Heart left ventricle (tissue), 16 donors: ENCODE measurements around the gene TMX2. TPM values are rescaled to one million over a fixed set of nuclear protein-coding genes. Genes with fewer than 3 reads are reported as not detected.
"Not testable (repeated sequence)": the region's sequence is repeated elsewhere in the genome, so short reads cannot be mapped to it uniquely, and the experiment has no call there.

Experiments
- ATAC-seq, 4 donors: fragments of 200-7000 bp; cut with Tn5 transposase; one replicate each; pipeline ENCODE4 v1.9.1; 2020 to 2022; ENCODE audit warnings: moderate library complexity in 4 of 4, mild to moderate bottlenecking in 3 of 4, moderate number of reproducible peaks in 1 of 4
- DNase-seq, 5 donors: peaks; one replicate each; pipeline ENCODE4 v3.0.0-alpha.2; 2020
- H3K27ac ChIP-seq, 12 donors: fragments of 200-600 bp; sonication (generic) in 4 of 12; one replicate each; pipeline versions ENCODE4 v1.5.0 to v1.8.0; 2016 to 2022; ENCODE audit warnings: mild to moderate bottlenecking in 2 of 12
- H3K27me3 ChIP-seq, 9 donors: fragments of 200-600 bp; sonication (generic) in 2 of 9; one replicate each; pipeline versions ENCODE4 v1.5.1 to v1.8.0; 2016 to 2022; ENCODE audit warnings: mild to moderate bottlenecking in 3 of 9
- H3K36me3 ChIP-seq, 9 donors: fragments of 200-600 bp; sonication (generic) in 2 of 9; one replicate each; pipeline versions ENCODE4 v1.5.0 to v1.8.0; 2018 to 2022; ENCODE audit warnings: mild to moderate bottlenecking in 2 of 9
- H3K4me1 ChIP-seq, 12 donors: fragments of 200-600 bp; sonication (generic) in 4 of 12; one replicate each; pipeline versions ENCODE4 v1.5.0 to v1.8.0; 2016 to 2022; ENCODE audit warnings: mild to moderate bottlenecking in 3 of 12
- H3K4me3 ChIP-seq, 12 donors: fragments of 200-600 bp; sonication (generic) in 4 of 12; one replicate each; pipeline versions ENCODE4 v1.5.0 to v1.8.0; 2017 to 2022; ENCODE audit warnings: mild to moderate bottlenecking in 9 of 12, moderate library complexity in 4 of 12
- H3K9me3 ChIP-seq, 12 donors: fragments of 200-600 bp; sonication (generic) in 4 of 12; one replicate each; pipeline versions ENCODE4 v1.5.0 to v1.8.0; 2016 to 2022; ENCODE audit warnings: mild to moderate bottlenecking in 1 of 12
- CTCF ChIP-seq, 12 donors: fragments of 200-600 bp; sonication (generic) in 4 of 12; IDR thresholded peaks; one replicate each; pipeline versions ENCODE4 v1.5.0 to v1.8.0; 2018 to 2022; ENCODE audit warnings: antibody characterized with exemption in 12 of 12, mild to moderate bottlenecking in 5 of 12
- POLR2A ChIP-seq, 2 donors: fragments of 450-650 bp; IDR thresholded peaks; one replicate each; pipeline ENCODE4 v1.6.1; 2017; ENCODE audit warnings: antibody characterized with exemption in 2 of 2, mild to moderate bottlenecking in 2 of 2, moderate library complexity in 2 of 2
- WGBS, 4 donors: extraction: QIAGEN DNeasy Blood & Tissue Kit in 2 of 4; methylation state at CpG; one replicate each; pipeline versions ENCODE4 v1.1.5 to v1.1.7; 2013 to 2018; 5-methylcytosine and 5-hydroxymethylcytosine counted together
- intact Hi-C, 10 donors: fragments of 100-400 bp; cut with DNase I; formaldehyde crosslinking; loops; one replicate each; pipeline versions ENCODE4 v1.11.1 to v1.14.2; 2022
- polyA plus RNA-seq, 2 donors: library from polyadenylated mRNA; stranded (reverse); fragments of 200-250 nt; gene quantifications; one replicate each; pipeline ENCODE4 v1.2.3, GENCODE V29; 2013
- total RNA-seq, 9 donors: library from RNA; depleted of rRNA in 2 of 9; stranded (reverse); fragments of >200 nt in 2 of 9; fragmentation: NEBNext Ultra II Directional in 3 of 9; extraction: Animal tissue kit (Norgen Biotek cat#: 25700) in 3 of 9; gene quantifications; one replicate each; pipeline versions ENCODE4 v1.1.0 to v1.2.4, GENCODE V29; 2016 to 2023
- donor health status: ischemic (EF 13 %, LVEDD 7.1; RV severe dilation, severe dysfunction).
- donor health status: healthy with polysubstance abuse.
- donor health status: DM: no; HTN: yes; CAD: no.
- donor health status: DM: no; HTN: no; CAD: no.
- donor health status: ischemic (EF 25% LVEDD 6.9; RV normal size, moderate dysfunction).
- donor health status: ischemic (EF 25% LVEDD 5.7; RV mildly dilated, moderate dysfunction).
- donor health status: healthy.
- donor health status: DM: yes; HTN: yes; CAD: no.
- donor health status: ischemic (EF 35%, LVEDD 5.7; RV mildly dilated, moderate dysfunction).
- donor health status: nonischemic (EF 11% LVEDD 7.7; RV severe dilation, severe dysfunction).
- donor health status: DM: yes; HTN: yes; CAD: no.
- donor health status: PGD.
- donor health status: ischemic (EF 29% LVEDD 5.4; RV normal size, mild dysfunction).
- donor health status: nonischemic (EF 23%, LVEDD 6.1; RV moderate dilation, normal function).

The TMX2 gene
- total and polyA plus RNA-seq, 11 donors = 46.7 to 165 (median 65.8) TPM

- H3K27me3 ChIP-seq = no peaks in the 10 kb centered on the region
- H3K36me3 ChIP-seq = peaks cover 0 to 92% (median 69%) of the 10 kb centered on the region in 9 donors
- ATAC-seq = no peak
- TF ChIP-seq POLR2A (IDR thresholded peaks at IDR 0.05) = no peak
- no peak for TF ChIP-seq CTCF (IDR thresholded peaks at IDR 0.05)
- no peaks in the 10 kb centered on the region for H3K9me3 ChIP-seq
- H3K4me3 ChIP-seq = no peak overlapping the region
- DNase-seq = no peak
- intact Hi-C loops = no loop called here
- H3K4me1 ChIP-seq = peaks cover 0 to 37% (median 17%) of the 10 kb centered on the region in 12 donors
- H3K27ac ChIP-seq = no peak overlapping the region
- WGBS, 4 donors = 47 to 74% (median 61%) methylated on average over 1 of the region's 1 CpG
Observed at GRCh38 chr11:57681168-57681567, 31.2 kb upstream of the TMX2 start.

GRCh38 chr11:57690474-57690873, 21.9 kb upstream of the TMX2 start:
- DNase-seq, H3K4me1 ChIP-seq, ATAC-seq, H3K4me3 ChIP-seq, H3K27me3 ChIP-seq, H3K27ac ChIP-seq, H3K9me3 ChIP-seq, intact Hi-C loops: not testable (repeated sequence)
- 97 to 99% (median 98%) methylated on average over 5 of the region's 5 CpGs for WGBS, 4 donors
- H3K36me3 ChIP-seq = peaks cover 3 to 100% (median 100%) of the 10 kb centered on the region in 9 donors

- Histone ChIP-seq H3K4me3 (no peak overlapping the region), H3K9me3 (no peaks in the 10 kb centered on the region), H3K27ac (no peak overlapping the region), H3K4me1 (no peaks in the 10 kb centered on the region), H3K27me3 (no peaks in the 10 kb centered on the region), H3K36me3 (peaks cover 7 to 100% (median 90%) of the 10 kb centered on the region in 9 donors)
- DNase-seq (no peak), ATAC-seq (peak in 3 of 4 donors; percentile 8 to 35 (median 21))
- TF ChIP-seq POLR2A (IDR thresholded peaks at IDR 0.05) = no peak
- TF ChIP-seq CTCF (IDR thresholded peaks at IDR 0.05) = no peak
- WGBS, 4 donors = 83 to 94% (median 89%) methylated on average over 14 to 18 of the region's 18 CpGs
- intact Hi-C loops = no loop called here
Observed at GRCh38 chr11:57698843-57699365, 13.5 kb upstream of the TMX2 start.

GRCh38 chr11:57699813-57700212, 12.6 kb upstream of the TMX2 start:
- ATAC-seq (no peak), DNase-seq (no peak)
- TF ChIP-seq CTCF (IDR thresholded peaks at IDR 0.05) (no peak), POLR2A (IDR thresholded peaks at IDR 0.05) (no peak)
- WGBS, 4 donors = 80 to 87% (median 87%) methylated on average over 10 of the region's 10 CpGs
- Histone ChIP-seq H3K4me3 (no peak overlapping the region), H3K9me3 (no peaks in the 10 kb centered on the region), H3K27me3 (no peaks in the 10 kb centered on the region), H3K36me3 (peaks cover 7 to 100% (median 90%) of the 10 kb centered on the region in 9 donors), H3K4me1 (no peaks in the 10 kb centered on the region), H3K27ac (no peak overlapping the region)
- intact Hi-C loops = no loop called here

GRCh38 chr11:57700425-57700824, 12.0 kb upstream of the TMX2 start:
- peaks cover 7 to 99% (median 89%) of the 10 kb centered on the region in 9 donors for H3K36me3 ChIP-seq
- no peaks in the 10 kb centered on the region for H3K27me3 ChIP-seq
- DNase-seq (no peak), ATAC-seq (no peak)
- H3K27ac ChIP-seq = no peak overlapping the region
- H3K9me3 ChIP-seq = no peaks in the 10 kb centered on the region
- TF ChIP-seq POLR2A (IDR thresholded peaks at IDR 0.05) = no peak
- no peak for TF ChIP-seq CTCF (IDR thresholded peaks at IDR 0.05)
- intact Hi-C loops = no loop called here
- no peak overlapping the region for H3K4me3 ChIP-seq
- 54 to 60% (median 59%) methylated on average over 3 of the region's 3 CpGs for WGBS, 4 donors
- no peaks in the 10 kb centered on the region for H3K4me1 ChIP-seq
